ENCODE data around the gene VSIG10L2. TPM values are rescaled to one million over a fixed set of nuclear protein-coding genes. Genes with fewer than 3 reads are reported as not detected.

The VSIG10L2 gene
- total RNA-seq, 1 experiment from 2014 or later = not detected

DNA sequence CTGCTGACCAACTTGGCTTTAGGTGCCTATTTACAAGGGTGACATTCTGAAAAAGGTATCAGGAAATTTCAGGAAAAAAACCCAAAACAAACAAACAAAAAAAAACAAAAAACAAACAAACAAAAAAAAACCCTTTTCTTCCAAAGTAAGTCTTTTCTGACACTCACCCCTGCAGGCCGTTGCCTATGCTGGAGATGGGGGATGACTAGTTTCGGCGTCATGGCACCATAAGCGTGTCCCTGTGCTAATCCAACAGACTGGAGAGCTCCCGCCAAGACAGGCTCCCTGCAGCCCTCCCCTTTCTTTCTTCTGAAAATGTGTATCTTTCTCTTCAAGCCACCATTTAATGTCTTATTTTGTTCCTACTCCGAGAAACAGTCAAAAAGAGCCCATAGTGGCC is 13.7 kb downstream of the VSIG10L2 start:
- Histone ChIP-seq H3K4me1 (ENCODE audit: insufficient read depth, low read length, poor library complexity, severe bottlenecking) (peaks cover 2% of the 10 kb centered on the region), H3K27ac (ENCODE audit: low read depth, low read length, poor library complexity, severe bottlenecking) (no peak overlapping the region), H3K9me3 (ENCODE audit: low read depth, low read length, poor library complexity, severe bottlenecking) (peaks cover 3% of the 10 kb centered on the region), H3K36me3 (ENCODE audit: insufficient read depth, low read length, poor library complexity, severe bottlenecking) (no peaks in the 10 kb centered on the region), H3K27me3 (replicated peaks; ENCODE audit: insufficient read depth, low read depth, low read length, poor library complexity) (no peaks in the 10 kb centered on the region), H3K4me3 (ENCODE audit: low read depth, low read length, poor library complexity, severe bottlenecking) (no peak overlapping the region)
- BruUV-seq (replicated peaks) = TSS peak; percentile 20
- POLR2A ChIA-PET (ENCODE audit: low non-redundant PET) = no interaction called here
- TF ChIP-seq, protein P1, sequence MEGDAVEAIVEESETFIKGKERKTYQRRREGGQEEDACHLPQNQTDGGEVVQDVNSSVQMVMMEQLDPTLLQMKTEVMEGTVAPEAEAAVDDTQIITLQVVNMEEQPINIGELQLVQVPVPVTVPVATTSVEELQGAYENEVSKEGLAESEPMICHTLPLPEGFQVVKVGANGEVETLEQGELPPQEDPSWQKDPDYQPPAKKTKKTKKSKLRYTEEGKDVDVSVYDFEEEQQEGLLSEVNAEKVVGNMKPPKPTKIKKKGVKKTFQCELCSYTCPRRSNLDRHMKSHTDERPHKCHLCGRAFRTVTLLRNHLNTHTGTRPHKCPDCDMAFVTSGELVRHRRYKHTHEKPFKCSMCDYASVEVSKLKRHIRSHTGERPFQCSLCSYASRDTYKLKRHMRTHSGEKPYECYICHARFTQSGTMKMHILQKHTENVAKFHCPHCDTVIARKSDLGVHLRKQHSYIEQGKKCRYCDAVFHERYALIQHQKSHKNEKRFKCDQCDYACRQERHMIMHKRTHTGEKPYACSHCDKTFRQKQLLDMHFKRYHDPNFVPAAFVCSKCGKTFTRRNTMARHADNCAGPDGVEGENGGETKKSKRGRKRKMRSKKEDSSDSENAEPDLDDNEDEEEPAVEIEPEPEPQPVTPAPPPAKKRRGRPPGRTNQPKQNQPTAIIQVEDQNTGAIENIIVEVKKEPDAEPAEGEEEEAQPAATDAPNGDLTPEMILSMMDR (conservative IDR thresholded peaks at IDR 0.05; ENCODE audit: low read depth, low read length) = no peak
- TF ChIP-seq EZH2 (IDR thresholded peaks at IDR 0.05; ENCODE audit: borderline replicate concordance, low read depth, low read length, poor library complexity, severe bottlenecking) = no peak
- intact Hi-C loops (cut with micrococcal nuclease; ENCODE audit: unreplicated experiment) = no loop called here
- CTCF ChIA-PET = no interaction called here
- DNase-seq (ENCODE audit: low spot score) = no peak

DNA sequence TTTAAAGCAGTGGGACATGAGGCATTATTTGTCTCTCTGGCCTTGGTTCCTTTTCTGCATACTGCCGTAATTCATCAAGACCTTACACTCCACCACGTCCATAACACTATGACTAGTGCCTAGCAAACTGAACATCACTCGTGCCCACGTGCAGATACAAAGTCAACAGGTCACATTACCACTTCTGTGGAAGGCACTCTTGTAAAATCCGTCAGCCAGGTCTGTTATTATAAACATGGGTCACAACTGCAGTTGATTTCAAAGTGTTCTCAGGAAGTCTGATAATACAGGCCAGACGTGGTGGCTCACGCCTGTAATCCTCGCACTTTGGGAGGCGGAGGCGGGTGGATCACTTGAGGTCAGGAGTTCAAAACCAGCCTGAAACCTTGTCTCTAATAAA is 14.1 kb downstream of the VSIG10L2 start:
- intact Hi-C loops (cut with micrococcal nuclease; ENCODE audit: unreplicated experiment) = no loop called here
- Histone ChIP-seq H3K27me3 (replicated peaks; ENCODE audit: insufficient read depth, low read depth, low read length, poor library complexity) (no peaks in the 10 kb centered on the region), H3K4me1 (ENCODE audit: insufficient read depth, low read length, poor library complexity, severe bottlenecking) (peaks cover 5% of the 10 kb centered on the region), H3K36me3 (ENCODE audit: insufficient read depth, low read length, poor library complexity, severe bottlenecking) (no peaks in the 10 kb centered on the region), H3K27ac (ENCODE audit: low read depth, low read length, poor library complexity, severe bottlenecking) (no peak overlapping the region), H3K9me3 (ENCODE audit: low read depth, low read length, poor library complexity, severe bottlenecking) (peaks cover 3% of the 10 kb centered on the region), H3K4me3 (ENCODE audit: low read depth, low read length, poor library complexity, severe bottlenecking) (no peak overlapping the region)
- no peak for DNase-seq (ENCODE audit: low spot score)
- no TSS peak for BruUV-seq (replicated peaks)
- POLR2A ChIA-PET (ENCODE audit: low non-redundant PET) = no interaction called here
- TF ChIP-seq, protein P1 (conservative IDR thresholded peaks at IDR 0.05; ENCODE audit: low read depth, low read length) = no peak
- no peak for TF ChIP-seq EZH2 (IDR thresholded peaks at IDR 0.05; ENCODE audit: borderline replicate concordance, low read depth, low read length, poor library complexity, severe bottlenecking)
- CTCF ChIA-PET = no interaction called here

DNA sequence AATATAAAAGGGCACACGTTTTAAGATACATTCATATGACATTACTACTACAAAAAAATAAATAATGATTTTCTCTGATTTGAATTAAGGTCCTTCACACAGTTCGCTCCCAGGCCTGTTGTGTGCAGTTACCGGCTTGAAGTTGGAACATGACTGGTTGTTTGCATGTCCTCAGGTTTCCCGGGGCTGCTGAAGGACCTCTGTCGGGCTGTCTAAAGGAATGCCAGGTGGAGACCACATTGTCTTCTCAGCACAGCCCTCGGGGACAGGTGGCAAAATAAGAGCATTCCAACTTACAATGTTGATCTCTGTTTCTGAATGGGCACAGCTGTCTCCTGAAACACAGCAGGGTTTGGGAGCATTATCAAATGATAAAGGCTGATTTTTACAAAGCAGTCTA is 14.9 kb downstream of the VSIG10L2 start:
- no TSS peak for BruUV-seq (replicated peaks)
- Histone ChIP-seq H3K36me3 (ENCODE audit: insufficient read depth, low read length, poor library complexity, severe bottlenecking) (no peaks in the 10 kb centered on the region), H3K9me3 (ENCODE audit: low read depth, low read length, poor library complexity, severe bottlenecking) (peaks cover 3% of the 10 kb centered on the region), H3K27ac (ENCODE audit: low read depth, low read length, poor library complexity, severe bottlenecking) (no peak overlapping the region), H3K4me1 (ENCODE audit: insufficient read depth, low read length, poor library complexity, severe bottlenecking) (peaks cover 5% of the 10 kb centered on the region), H3K27me3 (replicated peaks; ENCODE audit: insufficient read depth, low read depth, low read length, poor library complexity) (no peaks in the 10 kb centered on the region), H3K4me3 (ENCODE audit: low read depth, low read length, poor library complexity, severe bottlenecking) (no peak overlapping the region)
- intact Hi-C loops (cut with micrococcal nuclease; ENCODE audit: unreplicated experiment) = no loop called here
- CTCF ChIA-PET = no interaction called here
- POLR2A ChIA-PET (ENCODE audit: low non-redundant PET) = no interaction called here
- DNase-seq (ENCODE audit: low spot score) = no peak
- TF ChIP-seq EZH2 (IDR thresholded peaks at IDR 0.05; ENCODE audit: borderline replicate concordance, low read depth, low read length, poor library complexity, severe bottlenecking) = no peak
- TF ChIP-seq, protein P1 (conservative IDR thresholded peaks at IDR 0.05; ENCODE audit: low read depth, low read length) = no peak
